ENCODE results near the gene PRPSAP2.
A peak's percentile ranks its signal among the peaks of the same experiment; 100 is the strongest.
"Not testable (repeated sequence)": the region's sequence is repeated elsewhere in the genome, so short reads cannot be mapped to it uniquely, and the experiment has no call there.

Gene PRPSAP2, protein sequence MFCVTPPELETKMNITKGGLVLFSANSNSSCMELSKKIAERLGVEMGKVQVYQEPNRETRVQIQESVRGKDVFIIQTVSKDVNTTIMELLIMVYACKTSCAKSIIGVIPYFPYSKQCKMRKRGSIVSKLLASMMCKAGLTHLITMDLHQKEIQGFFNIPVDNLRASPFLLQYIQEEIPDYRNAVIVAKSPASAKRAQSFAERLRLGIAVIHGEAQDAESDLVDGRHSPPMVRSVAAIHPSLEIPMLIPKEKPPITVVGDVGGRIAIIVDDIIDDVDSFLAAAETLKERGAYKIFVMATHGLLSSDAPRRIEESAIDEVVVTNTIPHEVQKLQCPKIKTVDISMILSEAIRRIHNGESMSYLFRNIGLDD

DNA sequence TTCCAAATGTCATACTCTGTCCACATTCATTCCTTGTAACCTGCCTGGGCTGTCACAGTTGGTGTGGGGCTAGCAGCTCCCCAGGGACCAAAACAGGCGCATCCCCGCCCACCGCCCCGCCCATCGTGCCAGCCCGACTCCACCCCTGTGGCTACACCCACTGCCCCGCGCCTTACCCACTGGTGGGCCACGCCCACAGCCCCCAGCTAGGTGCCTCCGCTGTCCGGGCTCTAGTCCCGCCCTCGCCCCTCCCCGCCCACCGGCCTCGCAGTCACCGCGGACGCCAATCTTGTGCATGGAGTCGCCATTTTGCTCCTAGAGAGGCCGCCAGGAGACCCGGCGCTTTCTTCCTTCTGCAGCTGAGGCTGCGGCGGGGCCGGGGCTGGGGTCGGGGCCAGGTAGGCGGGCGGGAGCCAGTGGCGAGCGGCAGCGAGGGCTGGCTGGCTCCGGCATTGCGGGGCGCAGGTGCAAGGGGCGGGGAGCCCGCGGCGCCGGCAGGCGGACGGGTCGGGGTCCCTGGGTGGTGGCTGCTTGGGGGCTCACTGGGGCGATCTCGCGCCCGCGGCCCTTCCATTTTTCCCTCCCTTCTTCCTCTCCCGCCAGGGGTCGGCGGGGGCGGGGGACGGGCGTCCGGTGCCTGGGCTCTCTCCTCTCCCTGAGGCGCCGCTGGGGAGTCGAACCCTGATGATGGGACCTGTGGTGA is at the start of gene PRPSAP2:
TSS of gene PRPSAP2 (plus strand) at position 268 of the 703 bp plus-strand sequence. CDS start 7,703 bp downstream, outside the sequence.
- DNase-seq (ENCODE audit: low spot score) = peak; percentile 97

GRCh38 chr17:18815924-18816323 is 42.0 kb upstream of the PRPSAP2 start:
- not testable (repeated sequence) for DNase-seq (ENCODE audit: low spot score)

- peak; percentile 89 for DNase-seq (ENCODE audit: low spot score)
These were observed 41.2 kb upstream of the PRPSAP2 start for GRCh38 chr17:18816489-18817371.

DNA sequence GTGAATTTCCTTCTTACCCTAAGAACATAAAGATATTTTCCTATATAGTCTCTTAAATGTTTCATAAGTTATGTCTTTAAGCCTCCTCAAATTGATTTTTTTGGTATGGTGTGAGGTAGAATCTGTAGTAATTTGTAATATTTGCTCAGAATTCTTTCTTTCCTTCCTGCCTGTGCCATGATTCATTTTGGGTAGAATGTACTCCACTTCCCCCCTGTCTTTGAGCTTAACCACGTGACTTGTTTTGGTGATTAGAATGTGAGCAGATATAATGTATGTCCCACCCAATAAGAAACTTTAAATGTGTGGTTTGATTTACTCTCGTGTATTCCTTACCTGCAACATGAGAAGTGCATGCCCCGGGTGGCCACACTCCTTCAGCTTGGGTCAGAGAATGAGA is 36.5 kb upstream of the PRPSAP2 start:
- not testable (repeated sequence) for DNase-seq (ENCODE audit: low spot score)

DNA sequence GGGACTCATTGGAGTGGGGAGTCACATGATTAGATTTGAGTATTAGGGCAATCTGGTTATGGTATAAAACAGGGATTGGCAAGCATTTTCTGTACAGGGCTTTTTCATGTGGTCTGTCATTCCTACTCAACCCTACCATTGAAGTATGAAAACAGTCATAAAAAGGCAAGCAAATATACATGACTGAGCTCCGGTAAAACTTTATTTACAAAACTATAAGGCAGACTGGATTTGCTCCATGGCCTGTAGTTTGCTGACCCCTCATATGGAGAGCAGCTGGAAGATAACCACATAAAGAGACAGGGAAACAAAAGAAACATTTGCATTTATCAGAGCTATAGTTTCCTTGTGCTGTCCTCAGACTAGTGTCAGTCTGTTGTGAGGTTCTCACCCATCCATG is 30.3 kb upstream of the PRPSAP2 start:
- DNase-seq (ENCODE audit: low spot score) = not testable (repeated sequence)

DNA sequence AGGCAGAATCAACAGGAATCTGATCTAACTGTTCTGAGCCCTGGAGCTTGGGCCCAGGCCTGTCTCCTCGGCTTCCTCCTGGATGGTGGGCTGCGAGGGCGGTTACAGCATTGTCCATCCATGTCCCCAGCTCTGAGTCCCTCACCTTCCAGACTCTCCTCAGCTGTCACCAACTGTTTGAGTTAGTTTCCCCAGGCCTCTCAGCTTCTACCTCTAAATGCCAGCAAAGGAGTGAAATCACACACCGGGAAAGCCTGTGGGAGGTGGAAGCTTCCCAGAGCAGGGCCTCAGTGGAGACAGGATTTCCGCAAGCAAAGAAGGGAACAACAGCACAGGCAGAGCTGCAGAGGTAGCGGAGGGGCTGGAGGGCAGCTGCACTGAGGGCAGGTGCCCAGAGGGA is 9.4 kb upstream of the PRPSAP2 start:
- DNase-seq (ENCODE audit: low spot score) = no peak

DNA sequence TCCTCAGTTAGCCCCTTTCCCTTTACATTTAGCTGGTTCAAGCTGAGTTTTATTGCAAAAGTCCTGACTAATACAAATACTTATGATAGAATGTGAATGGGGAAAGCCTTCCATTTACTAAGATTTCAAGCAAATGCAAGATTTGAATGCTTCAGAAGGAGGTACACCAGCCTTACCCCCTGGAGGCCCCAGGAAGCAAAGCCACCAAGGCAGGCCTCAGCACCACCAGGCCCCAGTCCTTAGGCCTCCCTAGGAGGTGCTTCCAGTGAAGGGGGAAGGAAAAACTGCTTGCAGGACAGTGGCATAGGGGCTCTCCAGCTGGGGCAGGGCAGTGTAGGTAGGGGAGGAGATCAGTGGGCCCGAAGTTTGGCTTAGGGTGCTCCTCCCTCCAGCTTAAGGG is 7.3 kb upstream of the PRPSAP2 start:
- DNase-seq (ENCODE audit: low spot score) = no peak

DNA sequence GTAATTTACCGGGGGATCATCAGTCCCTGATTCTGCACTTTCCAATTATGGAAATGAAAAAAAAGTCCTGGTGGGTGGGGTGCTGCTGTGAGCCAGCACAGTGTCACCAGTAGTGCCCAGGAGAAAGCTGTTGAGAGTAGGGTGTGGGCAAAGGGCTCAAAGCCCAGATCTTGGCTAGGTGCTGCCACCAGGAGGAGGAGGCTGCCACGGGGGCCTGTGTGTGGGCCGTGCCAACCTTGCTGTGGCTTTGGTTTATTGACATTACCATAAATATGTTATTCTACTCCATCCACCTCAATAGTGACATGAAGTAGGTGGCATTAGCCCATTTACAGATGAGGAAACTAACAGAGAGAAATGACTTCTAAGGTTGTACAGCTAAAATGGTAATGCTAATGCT is 6.7 kb upstream of the PRPSAP2 start:
- no peak for DNase-seq (ENCODE audit: low spot score)

- no peak for DNase-seq (ENCODE audit: low spot score)
These were observed 3.0 kb upstream of the PRPSAP2 start for GRCh38 chr17:18854956-18855355.

- DNase-seq (ENCODE audit: low spot score) = peak; percentile 98
These were observed 1.9 kb upstream of the PRPSAP2 start for GRCh38 chr17:18855831-18856569.

DNA sequence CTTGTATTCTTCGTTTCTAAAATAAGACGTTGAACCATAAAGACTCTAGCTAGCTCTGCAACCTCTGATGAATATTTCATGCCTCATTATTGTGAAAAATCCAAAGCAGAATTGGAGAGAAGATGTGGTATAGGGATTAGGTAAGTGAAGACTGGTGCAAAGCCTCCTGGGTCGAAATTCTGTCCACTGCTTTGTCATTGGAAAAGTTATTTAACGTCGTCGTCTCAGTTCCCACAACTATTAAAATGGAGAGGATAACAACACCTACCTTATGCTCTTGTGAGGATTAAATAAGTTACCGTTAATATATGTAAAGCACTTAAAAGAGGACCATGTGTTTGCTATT is 1.4 kb upstream of the PRPSAP2 start:
- DNase-seq (ENCODE audit: low spot score) = no peak

- DNase-seq (ENCODE audit: low spot score) = peak; percentile 52
These were observed 775 bp downstream of the PRPSAP2 start for GRCh38 chr17:18858567-18859245.

- no peak for DNase-seq (ENCODE audit: low spot score)
These were observed 1.3 kb downstream of the PRPSAP2 start for GRCh38 chr17:18859256-18859655.

- no peak for DNase-seq (ENCODE audit: low spot score)
These were observed 2.4 kb downstream of the PRPSAP2 start for GRCh38 chr17:18860161-18860972.

DNA sequence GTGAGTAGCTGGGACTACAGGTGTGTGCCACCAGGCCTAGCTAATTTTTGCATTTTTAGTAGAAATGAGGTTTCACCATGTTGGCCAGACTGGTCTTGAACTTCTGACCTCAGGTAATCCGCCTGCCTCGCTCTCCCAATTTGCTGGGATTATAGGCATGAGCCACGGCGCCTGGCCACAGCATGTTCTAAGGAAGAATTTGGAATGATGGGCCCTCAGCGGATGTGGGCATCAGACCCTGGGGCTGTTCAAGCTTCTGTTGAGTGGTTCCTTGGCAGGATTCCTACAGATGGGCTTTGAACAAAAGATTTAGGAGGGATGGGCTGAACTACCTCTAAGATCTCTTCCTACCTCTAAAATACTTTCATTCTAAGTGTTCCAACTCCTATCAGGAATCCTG is 4.1 kb downstream of the PRPSAP2 start:
- DNase-seq (ENCODE audit: low spot score) = no peak

DNA sequence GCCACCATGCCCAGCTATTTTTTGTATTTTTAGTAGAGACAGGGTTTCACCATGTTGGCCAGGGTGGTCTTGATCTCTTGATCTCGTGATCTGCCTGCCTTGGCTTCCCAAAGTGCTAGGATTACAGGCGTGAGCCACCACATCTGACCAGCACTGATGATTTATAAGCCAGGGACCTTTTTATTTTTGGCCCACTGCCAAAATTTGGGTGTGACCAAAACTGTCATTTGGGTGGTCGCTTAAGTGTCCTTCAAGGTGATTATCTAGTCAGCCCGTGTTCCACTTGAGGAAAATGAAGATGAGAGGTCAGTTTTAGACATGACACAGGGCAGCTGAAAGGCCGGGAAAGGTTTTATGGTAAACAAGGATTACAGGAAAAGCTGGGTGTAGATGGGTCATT is 7.1 kb downstream of the PRPSAP2 start:
- not testable (repeated sequence) for DNase-seq (ENCODE audit: low spot score)

- no peak for DNase-seq (ENCODE audit: low spot score)
These were observed 9.2 kb downstream of the PRPSAP2 start for GRCh38 chr17:18866866-18867813.

GRCh38 chr17:18877104-18877645 is 19.2 kb downstream of the PRPSAP2 start:
- DNase-seq (ENCODE audit: low spot score) = no peak

- DNase-seq (ENCODE audit: low spot score) = no peak
These were observed 30.9 kb downstream of the PRPSAP2 start for GRCh38 chr17:18888766-18889290.
